Stomach (tissue), 9 donors: ENCODE data around the gene ADGRL3. TPM values are rescaled to one million over a fixed set of nuclear protein-coding genes. Genes with fewer than 3 reads are reported as not detected.

Experiments used
- DNase-seq, 2 donors: peaks; one replicate each; pipeline versions ENCODE4 v3.0.0 to v3.0.0-alpha.2; 2013 to 2019
- H3K27ac ChIP-seq, 5 donors: fragments of 200-600 bp in 4 of 5; sonication (generic) in 4 of 5; one replicate each; pipeline ENCODE4 v1.5.1; 2013 to 2019; ENCODE audit warnings: mild to moderate bottlenecking in 1 of 5, moderate library complexity in 1 of 5
- H3K27me3 ChIP-seq, 3 donors: fragments of 200-600 bp; sonication (generic); one replicate each; pipeline ENCODE4 v1.5.1; 2017 to 2019; ENCODE audit warnings: mixed run types in 1 of 3
- H3K36me3 ChIP-seq, 4 donors: fragments of 200-600 bp; sonication (generic); 1 replicate in 3 of 4; 2 replicates in 1 of 4; pipeline ENCODE4 v1.5.1; 2016 to 2019
- H3K4me1 ChIP-seq, 4 donors: fragments of 200-600 bp; sonication (generic); one replicate each; pipeline ENCODE4 v1.5.1; 2016 to 2019
- H3K4me3 ChIP-seq, 4 donors: fragments of 200-600 bp; sonication (generic) in 3 of 4; one replicate each; pipeline ENCODE4 v1.5.1; 2016 to 2019; ENCODE audit warnings: mild to moderate bottlenecking in 1 of 4
- H3K9me3 ChIP-seq, 4 donors: fragments of 200-600 bp; sonication (generic); one replicate each; pipeline ENCODE4 v1.5.1; 2016 to 2019
- CTCF ChIP-seq, 7 experiments: fragments of 450-650 bp in 4 of 7; fragments of 200-600 bp in 3 of 7; sonication (generic) in 3 of 7; IDR thresholded peaks; one replicate each; pipeline ENCODE4 v1.5.1; 2016 to 2019; ENCODE audit warnings: antibody characterized with exemption in 7 of 7, control low read depth in 2 of 7, mild to moderate bottlenecking in 1 of 7
- EP300 ChIP-seq: sonication (generic); formaldehyde crosslinking; IDR thresholded peaks from one replicate; pipeline ENCODE4 v1.6.1; 2017; ENCODE audit warnings: antibody characterized with exemption
- POLR2A ChIP-seq, 4 donors: fragments of 450-650 bp; IDR thresholded peaks; one replicate each; pipeline ENCODE4 v1.6.1; 2016; ENCODE audit warnings: antibody characterized with exemption in 4 of 4, control low read depth in 2 of 4, mild to moderate bottlenecking in 1 of 4, moderate library complexity in 1 of 4
- POLR2AphosphoS5 ChIP-seq, 3 donors: sonication (generic); formaldehyde crosslinking; IDR thresholded peaks; one replicate each; pipeline ENCODE4 v1.6.1; 2016; ENCODE audit warnings: antibody characterized with exemption in 3 of 3
- WGBS, 5 donors: extraction: QIAGEN DNeasy Blood & Tissue Kit in 3 of 5; methylation state at CpG; one replicate each; pipeline versions ENCODE4 v1.1.5 to v1.1.7; 2013 to 2018; 5-methylcytosine and 5-hydroxymethylcytosine counted together
- intact Hi-C: fragments of 100-400 bp; cut with DNase I; formaldehyde crosslinking; loops from one replicate; pipeline ENCODE4 v1.15.1; 2023; ENCODE audit warnings: low total_unique reads
- polyA plus RNA-seq, 3 donors: library from polyadenylated mRNA; stranded (reverse); fragments of 200-250 nt; gene quantifications; one replicate each; pipeline ENCODE4 v1.2.3, GENCODE V29; 2013
- total RNA-seq, 5 donors: library from RNA; depleted of rRNA; stranded (reverse); fragments of >200 nt; gene quantifications; one replicate each; pipeline versions ENCODE4 v1.1.0 to v1.2.3, GENCODE V29; 2014 to 2016
- donor health status: healthy with polysubstance abuse.
- donor health status: Bipolar disorder and iron deficiency.
- donor health status: healthy.

ADGRL3 gene
- total and polyA plus RNA-seq, 8 donors: 0.48 to 109 (median 3.9) TPM

- DNase-seq: no peak
- H3K9me3 ChIP-seq: peaks cover 0 to 10% (median 0%) of the 10 kb centered on the region in 4 donors
- peaks cover 0 to 15% (median 4%) of the 10 kb centered on the region in 4 donors for H3K4me1 ChIP-seq
- no peak overlapping the region for H3K4me3 ChIP-seq
- WGBS, 5 donors: 70 to 84% (median 81%) methylated on average over 1 of the region's 1 CpG
- no peaks in the 10 kb centered on the region for H3K27me3 ChIP-seq
- TF ChIP-seq POLR2AphosphoS5 (IDR thresholded peaks at IDR 0.05) (no peak), EP300 (no peak), CTCF (IDR thresholded peaks at IDR 0.05) (no peak), POLR2A (IDR thresholded peaks at IDR 0.05) (no peak)
- intact Hi-C loops: no loop called here
- no peaks in the 10 kb centered on the region for H3K36me3 ChIP-seq
- no peak overlapping the region for H3K27ac ChIP-seq
Observed at GRCh38 chr4:61373901-61374440, 173.8 kb downstream of the ADGRL3 start.

DNA sequence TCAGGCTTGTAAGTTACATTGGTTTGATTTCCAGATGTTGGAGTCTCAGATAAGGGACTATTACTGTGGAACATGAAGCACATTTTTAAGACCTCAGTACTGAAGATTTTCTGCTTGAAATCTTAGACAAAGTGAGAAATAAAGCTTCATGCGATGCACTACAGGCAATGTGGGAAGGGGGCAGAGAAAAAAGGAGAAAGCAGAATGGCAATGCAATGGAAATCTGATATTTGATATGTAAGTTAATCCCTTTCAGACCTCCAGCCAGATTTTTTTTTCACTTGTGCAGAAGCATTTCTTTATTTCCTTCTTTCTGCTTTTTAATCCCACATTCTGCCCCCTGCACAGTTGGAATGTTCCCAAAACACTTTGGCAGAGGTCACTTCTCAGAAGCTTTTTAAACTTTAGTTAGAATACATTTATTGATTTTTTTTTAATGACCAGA, 174.3 kb downstream of the ADGRL3 start:
- intact Hi-C loops: no loop called here
- WGBS, 5 donors: 35 to 68% (median 60%) methylated on average over 1 of the region's 1 CpG
- H3K4me3 ChIP-seq: no peak overlapping the region
- no peak overlapping the region for H3K27ac ChIP-seq
- H3K9me3 ChIP-seq: peaks cover 0 to 10% (median 0%) of the 10 kb centered on the region in 4 donors
- no peaks in the 10 kb centered on the region for H3K27me3 ChIP-seq
- no peaks in the 10 kb centered on the region for H3K36me3 ChIP-seq
- H3K4me1 ChIP-seq: peaks cover 0 to 15% (median 4%) of the 10 kb centered on the region in 4 donors
- peak in 1 of 2 donors; percentile 17 for DNase-seq
- TF ChIP-seq EP300: no peak
- TF ChIP-seq POLR2A (IDR thresholded peaks at IDR 0.05): no peak
- no peak for TF ChIP-seq POLR2AphosphoS5 (IDR thresholded peaks at IDR 0.05)
- no peak for TF ChIP-seq CTCF (IDR thresholded peaks at IDR 0.05)

DNA sequence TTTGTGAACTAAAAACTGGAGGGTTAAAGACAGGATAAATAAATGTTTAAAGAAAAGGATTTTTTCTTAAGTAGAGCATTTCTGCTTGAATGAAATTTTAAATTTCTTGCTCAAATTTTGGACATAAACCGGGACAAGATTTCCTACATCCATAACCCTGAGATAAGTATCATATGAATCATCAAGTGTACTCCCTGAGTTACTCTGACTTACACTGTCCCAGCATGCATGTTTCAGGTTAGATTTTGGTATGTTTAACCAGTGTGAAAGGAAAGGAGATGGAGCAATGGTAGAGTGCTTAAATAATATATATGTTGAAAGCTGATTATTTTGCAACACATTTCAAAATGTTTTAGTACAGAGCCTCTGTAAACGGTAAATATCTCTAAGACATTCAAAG, 175.2 kb downstream of the ADGRL3 start:
- WGBS, 5 donors: 60 to 82% (median 74%) methylated on average over 2 of the region's 2 CpGs
- no peak overlapping the region for H3K4me3 ChIP-seq

GRCh38 chr4:61376301-61376700, 176.2 kb downstream of the ADGRL3 start:
- Histone ChIP-seq H3K9me3 (peaks cover 0 to 10% (median 0%) of the 10 kb centered on the region in 4 donors), H3K4me1 (peaks cover 0 to 15% (median 4%) of the 10 kb centered on the region in 4 donors), H3K4me3 (no peak overlapping the region), H3K27ac (peak overlapping the region in 1 of 5 donors; percentile 20), H3K36me3 (no peaks in the 10 kb centered on the region), H3K27me3 (no peaks in the 10 kb centered on the region)
- no peak for DNase-seq
- TF ChIP-seq POLR2A (IDR thresholded peaks at IDR 0.05) (no peak), EP300 (no peak), POLR2AphosphoS5 (IDR thresholded peaks at IDR 0.05) (no peak), CTCF (IDR thresholded peaks at IDR 0.05) (no peak)
- intact Hi-C loops: no loop called here
- 61 to 79% (median 73%) methylated on average over 3 of the region's 3 CpGs for WGBS, 5 donors

More for the DNA sequence above, 175.2 kb downstream of the ADGRL3 start:
- intact Hi-C loops: no loop called here
- TF ChIP-seq CTCF (IDR thresholded peaks at IDR 0.05) (no peak), POLR2AphosphoS5 (IDR thresholded peaks at IDR 0.05) (no peak), EP300 (no peak), POLR2A (IDR thresholded peaks at IDR 0.05) (no peak)
- DNase-seq: no peak
- Histone ChIP-seq H3K9me3 (peaks cover 0 to 10% (median 0%) of the 10 kb centered on the region in 4 donors), H3K36me3 (no peaks in the 10 kb centered on the region), H3K4me1 (peaks cover 0 to 15% (median 4%) of the 10 kb centered on the region in 4 donors), H3K27me3 (no peaks in the 10 kb centered on the region), H3K27ac (no peak overlapping the region)
